Kidney (tissue), 14 donors: ENCODE measurements around the gene NAA35. TPM values are rescaled to one million over a fixed set of nuclear protein-coding genes. Genes with fewer than 3 reads are reported as not detected.

ENCODE experiments used
- DNase-seq, 5 donors: peaks; one replicate each; pipeline ENCODE4 v3.0.0-alpha.2; 2013 to 2020
- FAIRE-seq: peaks from 2 replicates; lab custom pipeline; 2012; peaks lifted over from hg19 to GRCh38; lab: Jason Lieb, UNC
- H3K27ac ChIP-seq, 2 donors: one replicate each; pipeline ENCODE4 v1.7.0; 2013; ENCODE audit warnings: low read depth in 2 of 2, low read length in 2 of 2, inconsistent platforms in 1 of 2
- H3K27me3 ChIP-seq: one replicate; pipeline ENCODE4 v1.7.1; 2013; ENCODE audit warnings: low read length, inconsistent platforms; ENCODE audit not compliant: control insufficient read depth, insufficient read depth
- H3K36me3 ChIP-seq, 3 donors: one replicate each; pipeline versions ENCODE4 v1.7.0 to v1.7.1; 2013; ENCODE audit warnings: low read length in 3 of 3, control low read depth in 1 of 3, inconsistent platforms in 1 of 3; ENCODE audit not compliant: insufficient read depth in 3 of 3, control insufficient read depth in 2 of 3
- H3K4me1 ChIP-seq, 3 donors: one replicate each; pipeline versions ENCODE4 v1.7.0 to v1.7.1; 2013; ENCODE audit warnings: low read length in 3 of 3, inconsistent platforms in 1 of 3, low read depth in 1 of 3; ENCODE audit not compliant: control insufficient read depth in 2 of 3, insufficient read depth in 2 of 3
- H3K4me3 ChIP-seq, 3 donors: one replicate each; pipeline versions ENCODE4 v1.7.0 to v1.8.1; 2013; ENCODE audit warnings: low read length in 3 of 3, control low read depth in 1 of 3, inconsistent platforms in 1 of 3
- H3K9ac ChIP-seq, 3 donors: one replicate each; pipeline versions ENCODE4 v1.7.0 to v1.7.1; 2013; ENCODE audit warnings: low read length in 3 of 3, control low read depth in 1 of 3, inconsistent platforms in 1 of 3
- H3K9me3 ChIP-seq, 3 donors: one replicate each; pipeline versions ENCODE4 v1.7.0 to v1.7.1; 2013; ENCODE audit warnings: low read length in 3 of 3, control low read depth in 1 of 3, inconsistent platforms in 1 of 3; ENCODE audit not compliant: control insufficient read depth in 2 of 3, insufficient read depth in 1 of 3
- intact Hi-C: fragments of 100-400 bp; cut with DNase I; formaldehyde crosslinking; loops from one replicate; pipeline ENCODE4 v1.11.1; 2022
- polyA plus RNA-seq: library from polyadenylated mRNA; stranded (reverse); fragments of 350-450 nt; fragmentation: Illumina TruSeq; extraction: RNeasy Lipid Tissue Mini Kit (QIAGEN cat#74804); gene quantifications from one replicate; pipeline ENCODE4 v1.2.3, GENCODE V29; 2014; ENCODE audit warnings: low read depth, low replicate concordance; ENCODE audit not compliant: insufficient read depth
- total RNA-seq: library from RNA; stranded (reverse); fragmentation: NEBNext Ultra II Directional; extraction: Animal tissue kit (Norgen Biotek cat#: 25700); gene quantifications from one replicate; pipeline ENCODE4 v1.2.1, GENCODE V29; 2021
- TF ChIP-seq, protein P1 (sequence below): IDR thresholded peaks from 3 replicates; pipeline ENCODE4 v1.5.1; 2012; ENCODE audit warnings: mild to moderate bottlenecking, moderate library complexity, borderline replicate concordance; ENCODE audit not compliant: insufficient read depth; ENCODE audit errors: extremely low read depth
- donor health status: control.
- donor health status: control.
- donor health status: control.
- donor health status: control.
- donor health status: control.
- donor health status: DM: yes; HTN: yes; CAD: no.
- donor health status: Normal renal cell carcinoma (clear cell type).

The NAA35 gene
- total and polyA plus RNA-seq, 2 donors from 2014 or later = 10.8 to 25.3 TPM

DNA sequence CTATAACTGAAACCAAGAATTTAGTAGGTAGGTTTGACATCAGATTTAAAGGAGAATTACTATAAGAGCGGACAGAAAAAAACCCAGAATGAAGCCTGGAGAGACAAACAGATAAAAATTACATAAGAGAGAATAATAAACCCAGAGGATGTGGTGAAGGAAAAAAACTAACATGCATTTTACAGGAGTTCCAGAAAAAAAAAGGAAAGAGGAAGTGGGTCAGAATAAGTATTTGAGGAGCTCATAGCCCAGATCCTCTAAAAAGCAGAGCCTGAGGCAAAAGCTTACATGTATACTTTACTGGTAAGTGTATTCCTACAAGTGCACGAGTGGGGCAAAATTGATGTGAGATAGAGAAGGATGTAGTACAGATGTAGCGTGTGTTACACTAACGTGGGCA lies 43.1 kb upstream of the NAA35 start:
- Histone ChIP-seq H3K27ac (no peak overlapping the region), H3K4me1 (no peaks in the 10 kb centered on the region), H3K9ac (no peak overlapping the region), H3K4me3 (no peak overlapping the region), H3K27me3 (no peaks in the 10 kb centered on the region), H3K36me3 (no peaks in the 10 kb centered on the region), H3K9me3 (no peaks in the 10 kb centered on the region)
- intact Hi-C loops = no loop called here
- TF ChIP-seq, protein P1, sequence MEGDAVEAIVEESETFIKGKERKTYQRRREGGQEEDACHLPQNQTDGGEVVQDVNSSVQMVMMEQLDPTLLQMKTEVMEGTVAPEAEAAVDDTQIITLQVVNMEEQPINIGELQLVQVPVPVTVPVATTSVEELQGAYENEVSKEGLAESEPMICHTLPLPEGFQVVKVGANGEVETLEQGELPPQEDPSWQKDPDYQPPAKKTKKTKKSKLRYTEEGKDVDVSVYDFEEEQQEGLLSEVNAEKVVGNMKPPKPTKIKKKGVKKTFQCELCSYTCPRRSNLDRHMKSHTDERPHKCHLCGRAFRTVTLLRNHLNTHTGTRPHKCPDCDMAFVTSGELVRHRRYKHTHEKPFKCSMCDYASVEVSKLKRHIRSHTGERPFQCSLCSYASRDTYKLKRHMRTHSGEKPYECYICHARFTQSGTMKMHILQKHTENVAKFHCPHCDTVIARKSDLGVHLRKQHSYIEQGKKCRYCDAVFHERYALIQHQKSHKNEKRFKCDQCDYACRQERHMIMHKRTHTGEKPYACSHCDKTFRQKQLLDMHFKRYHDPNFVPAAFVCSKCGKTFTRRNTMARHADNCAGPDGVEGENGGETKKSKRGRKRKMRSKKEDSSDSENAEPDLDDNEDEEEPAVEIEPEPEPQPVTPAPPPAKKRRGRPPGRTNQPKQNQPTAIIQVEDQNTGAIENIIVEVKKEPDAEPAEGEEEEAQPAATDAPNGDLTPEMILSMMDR = no peak
- DNase-seq (no peak), FAIRE-seq (no peak)

DNA sequence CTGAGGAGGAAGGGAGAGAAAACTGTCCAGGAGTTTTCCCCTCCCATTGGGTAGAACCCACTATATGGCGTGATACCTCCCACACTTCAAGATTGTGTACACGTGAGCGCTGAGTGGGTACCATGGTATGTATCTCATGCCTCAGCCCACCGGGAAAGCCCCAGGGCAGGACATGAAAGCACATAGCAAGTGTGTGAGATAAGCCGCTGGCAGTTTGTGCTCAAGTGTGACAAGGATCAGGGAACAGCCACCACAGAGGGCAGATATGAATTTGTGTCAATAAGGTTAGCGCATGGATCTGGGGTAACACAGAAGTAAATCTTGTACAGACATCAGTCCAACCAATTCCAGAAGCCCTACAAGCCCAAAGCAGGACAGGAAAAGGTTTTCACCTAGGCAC lies 42.6 kb upstream of the NAA35 start:
- no peaks in the 10 kb centered on the region for H3K4me1 ChIP-seq
- no peaks in the 10 kb centered on the region for H3K9me3 ChIP-seq
- no peak overlapping the region for H3K9ac ChIP-seq
- intact Hi-C loops = no loop called here
- no peak overlapping the region for H3K4me3 ChIP-seq
- DNase-seq (no peak), FAIRE-seq (no peak)
- TF ChIP-seq, protein P1 = no peak
- no peaks in the 10 kb centered on the region for H3K27me3 ChIP-seq
- H3K36me3 ChIP-seq = no peaks in the 10 kb centered on the region
- no peak overlapping the region for H3K27ac ChIP-seq

DNA sequence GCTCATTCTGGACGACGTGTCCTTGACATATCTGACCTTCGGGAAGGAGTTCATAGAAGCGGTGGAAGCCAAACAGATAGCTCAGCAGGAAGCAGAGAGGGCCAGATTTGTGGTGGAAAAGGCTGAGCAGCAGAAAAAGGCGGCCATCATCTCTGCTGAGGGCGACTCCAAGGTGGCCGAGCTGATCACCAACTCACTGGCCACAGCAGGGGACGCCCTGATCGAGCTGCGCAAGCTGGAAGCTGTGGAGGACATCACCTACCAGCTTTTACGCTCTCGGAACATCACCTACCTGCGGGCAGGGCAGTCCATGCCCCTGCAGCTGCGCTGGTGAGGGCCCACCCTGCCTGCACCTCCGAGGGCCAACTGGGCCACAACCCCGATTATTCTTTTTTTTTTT lies 41.6 kb upstream of the NAA35 start:
- DNase-seq = no peak
- Histone ChIP-seq H3K9ac (no peak overlapping the region), H3K4me1 (no peaks in the 10 kb centered on the region), H3K4me3 (no peak overlapping the region), H3K27ac (no peak overlapping the region), H3K9me3 (no peaks in the 10 kb centered on the region), H3K36me3 (no peaks in the 10 kb centered on the region), H3K27me3 (no peaks in the 10 kb centered on the region)
- TF ChIP-seq, protein P1 = no peak
- FAIRE-seq = no peak
- intact Hi-C loops = no loop called here
